T-helper 2 cell (primary cell): Measurements from ENCODE around the gene CSF3R.

Experiments used
- DNase-seq, 5 experiments: peaks; one replicate each; pipeline versions ENCODE4 v3.0.0 to v3.0.0-alpha.2; 2012 to 2022
- total RNA-seq, 2 donors: gene quantifications; one replicate each; lab custom pipeline; 2026; lab: John Stamatoyannopoulos, UW

The CSF3R gene
- 0 to 0.07 reads per million in 2 donors for total RNA-seq

DNA sequence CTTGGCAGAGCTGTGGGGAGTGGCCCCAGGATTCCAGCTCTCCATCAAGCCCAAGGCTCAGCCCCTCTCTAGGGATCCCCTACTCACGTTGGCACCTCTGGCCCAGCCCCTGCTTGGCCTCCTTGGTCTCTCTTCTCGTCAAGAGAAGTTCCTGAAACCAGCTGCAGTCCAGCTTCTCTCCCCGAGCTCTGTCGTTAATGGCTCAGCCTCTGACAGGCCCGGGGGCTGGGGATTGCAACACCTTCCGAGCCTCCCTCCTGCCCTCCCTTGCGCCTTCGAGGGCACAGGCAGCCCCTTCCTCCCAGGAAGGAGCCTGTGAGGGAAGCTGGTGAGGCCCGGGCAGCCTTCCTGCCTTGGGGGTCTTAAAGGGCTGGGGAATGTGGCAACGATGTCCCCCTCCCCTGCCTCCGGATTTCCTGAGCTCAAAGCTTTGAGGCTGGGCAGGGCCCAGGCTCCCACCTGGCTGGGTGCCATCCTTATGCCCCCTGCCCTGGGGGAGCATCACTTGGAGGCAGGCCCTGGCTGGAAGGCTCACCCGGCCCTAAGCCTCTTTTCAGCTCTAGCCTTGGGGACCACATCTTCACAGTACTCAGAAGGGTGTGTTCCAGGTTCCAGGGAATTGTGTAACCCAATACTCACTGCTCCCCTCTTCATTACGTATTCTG lies at the start of gene CSF3R:
Gene CSF3R (minus strand): TSS at position 190 of the 665 bp plus-strand sequence. CDS start 3,417 bp downstream, outside the sequence.
- DNase-seq, result no peak

- DNase-seq, result no peak
These were observed 49.1 kb upstream of the CSF3R start for GRCh38 chr1:36531833-36532232.

GRCh38 chr1:36530791-36531190 lies 48.1 kb upstream of the CSF3R start:
- no peak for DNase-seq

- no peak for DNase-seq
These were observed 47.5 kb upstream of the CSF3R start for GRCh38 chr1:36530261-36530660.

- DNase-seq, result no peak
These were observed 47.1 kb upstream of the CSF3R start for GRCh38 chr1:36529769-36530260.

DNA sequence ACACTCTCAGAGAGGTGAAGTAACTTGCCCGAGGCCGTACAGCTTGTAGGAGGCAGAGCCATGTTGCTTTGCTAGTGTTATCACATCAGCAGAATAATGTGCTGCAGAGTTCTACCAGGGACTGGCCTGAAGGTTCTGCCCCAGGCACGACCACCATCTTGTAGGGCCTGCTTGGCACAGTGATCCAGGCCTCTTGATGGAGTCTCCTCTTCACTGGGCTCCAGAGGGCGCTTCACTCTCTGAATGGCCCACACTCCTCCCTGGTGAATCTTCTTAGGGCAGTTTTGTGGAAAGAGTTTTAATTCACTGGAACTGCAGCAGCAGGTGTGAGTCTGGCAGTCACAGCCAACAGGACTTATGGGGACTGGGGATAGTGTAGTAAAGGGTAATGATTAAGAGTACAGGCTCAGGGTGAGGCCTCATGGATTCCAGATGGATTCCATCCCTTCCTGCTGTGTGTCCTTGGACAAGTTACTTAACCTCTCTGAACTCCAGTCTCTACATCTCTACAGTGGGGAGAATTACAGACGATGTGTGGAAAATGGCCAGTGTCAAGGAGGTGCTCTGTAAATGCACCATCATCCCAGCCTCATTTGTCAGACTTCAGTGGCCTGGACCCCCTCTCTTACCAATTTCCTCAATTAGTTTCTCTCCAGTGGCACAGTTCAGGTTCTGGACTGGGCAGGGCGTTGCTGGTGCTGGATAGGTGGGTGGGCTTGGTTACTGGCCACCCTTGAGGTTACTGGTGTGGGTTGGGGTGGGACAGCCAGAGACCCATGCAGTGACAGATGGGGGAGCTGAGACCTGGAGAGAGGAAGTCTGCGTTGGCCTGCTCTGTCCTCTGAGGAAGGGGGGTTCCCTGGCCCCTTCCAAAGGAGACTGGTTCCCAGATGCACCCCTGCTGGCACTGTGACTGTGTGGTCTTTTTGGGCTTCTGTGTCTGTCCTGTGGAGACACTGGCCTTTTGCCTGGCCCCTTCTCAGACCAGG lies 45.9 kb upstream of the CSF3R start:
- no peak for DNase-seq

GRCh38 chr1:36525166-36525565 lies 42.5 kb upstream of the CSF3R start:
- DNase-seq, result no peak

- DNase-seq, result no peak
These were observed 41.8 kb upstream of the CSF3R start for GRCh38 chr1:36524359-36525062.

GRCh38 chr1:36523850-36524249 lies 41.1 kb upstream of the CSF3R start:
- peak in 2 of 5 experiments; percentile 13 to 26 for DNase-seq

DNA sequence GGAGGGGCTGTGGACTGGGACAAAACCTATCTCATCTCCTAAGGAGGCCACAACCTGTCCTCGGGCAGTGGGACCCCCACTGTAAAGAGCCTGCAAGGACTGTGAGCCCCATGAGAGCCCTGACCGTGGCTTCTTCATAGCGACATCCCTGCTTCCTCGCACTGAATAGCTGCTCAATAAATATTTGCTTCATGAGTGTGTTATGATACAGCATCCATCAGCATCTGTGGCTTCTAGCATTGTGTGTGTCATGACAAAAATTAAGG lies 40.5 kb upstream of the CSF3R start:
- no peak for DNase-seq

GRCh38 chr1:36522461-36523229 lies 39.9 kb upstream of the CSF3R start:
- DNase-seq, result no peak

GRCh38 chr1:36522021-36522420 lies 39.3 kb upstream of the CSF3R start:
- DNase-seq, result no peak

DNA sequence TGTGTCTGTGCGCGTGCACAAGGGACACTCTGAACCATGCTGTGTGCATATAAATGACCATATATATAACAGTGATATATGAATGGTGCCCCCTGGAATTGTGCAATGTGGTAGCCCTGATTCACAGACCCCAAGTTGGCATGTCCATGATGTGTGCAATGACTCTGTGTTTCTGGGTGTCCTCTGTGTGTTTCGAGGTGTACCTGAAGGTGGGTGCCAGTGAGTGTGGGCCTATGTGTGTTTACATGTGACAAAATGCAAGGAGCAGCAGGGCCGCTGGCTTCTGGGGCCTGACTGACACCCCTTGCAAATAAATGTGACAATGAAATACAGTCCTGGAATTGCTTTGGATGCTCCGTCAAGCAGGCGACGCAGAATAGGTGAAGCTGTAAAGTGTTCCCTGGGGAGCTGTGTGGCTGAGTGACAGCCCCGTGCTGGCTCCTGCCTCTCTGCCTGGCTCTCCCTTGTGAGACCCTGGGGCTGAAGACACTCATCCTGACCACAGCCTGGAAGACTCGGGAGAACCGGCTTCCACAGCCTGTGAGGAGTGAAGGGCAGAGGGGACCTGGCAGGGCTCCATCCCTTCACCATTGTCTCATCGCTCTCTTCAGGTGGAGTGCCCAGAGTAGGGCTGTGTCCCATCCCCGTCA lies 38.2 kb upstream of the CSF3R start:
- no peak for DNase-seq

DNA sequence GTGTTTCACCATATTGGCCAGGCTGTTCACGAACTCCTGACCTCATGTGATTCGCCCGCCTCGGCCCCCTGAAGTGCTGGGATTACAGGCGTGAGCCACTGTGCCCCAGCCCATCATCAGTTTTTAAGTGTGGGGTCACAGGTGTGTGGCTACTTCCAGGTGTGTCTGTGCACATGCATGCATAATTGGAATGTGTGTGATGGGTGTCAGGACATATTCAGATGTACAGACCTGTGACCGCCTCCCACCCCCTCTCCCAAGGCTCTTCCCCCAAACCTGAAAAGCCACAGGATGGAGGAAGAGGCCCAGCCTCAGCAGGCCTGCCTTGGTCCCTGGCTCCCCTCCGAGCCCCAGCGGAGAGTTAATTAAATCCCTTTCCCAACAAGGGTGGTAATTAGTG lies 37.3 kb upstream of the CSF3R start:
- DNase-seq, result no peak

DNA sequence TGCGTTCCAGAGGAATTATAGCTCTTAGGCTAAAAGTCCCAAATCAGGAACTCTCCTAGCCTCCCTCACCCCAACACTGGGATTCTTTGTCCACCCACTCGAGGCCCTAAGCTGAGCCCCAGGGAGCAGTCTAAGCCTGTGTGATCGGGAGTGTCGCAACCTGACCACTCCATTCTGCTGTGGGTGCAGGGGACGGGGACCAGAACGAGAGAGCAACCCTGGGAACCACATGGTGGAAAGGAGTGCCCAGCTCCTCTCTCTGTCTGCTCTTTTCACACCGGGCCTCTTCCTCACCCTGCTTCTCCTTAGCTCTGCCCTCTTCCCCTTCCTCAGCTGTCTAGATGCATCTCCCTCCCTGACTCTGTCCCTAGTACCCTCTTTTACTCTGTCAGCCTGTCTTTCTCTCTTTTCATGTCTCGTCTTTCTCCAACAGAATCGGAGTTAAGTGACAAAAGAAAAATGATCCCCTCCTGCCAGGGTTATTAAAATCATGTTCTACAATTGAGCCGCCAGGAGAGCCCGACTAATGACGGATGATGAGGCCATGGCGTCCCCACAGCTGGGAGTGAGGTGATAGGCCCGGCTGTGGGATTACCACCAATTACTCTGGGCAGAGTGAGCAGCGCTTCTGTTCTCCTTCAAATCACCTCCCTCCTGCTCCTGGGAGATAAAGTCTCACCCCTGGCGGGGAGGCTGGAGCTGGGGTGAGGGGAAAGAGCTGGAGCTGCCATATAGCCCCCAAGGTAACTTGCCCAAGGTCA lies 34.5 kb upstream of the CSF3R start:
- no peak for DNase-seq

- peak in 3 of 5 experiments; percentile 3 to 56 (median 15) for DNase-seq
These were observed 33.8 kb upstream of the CSF3R start for GRCh38 chr1:36516372-36517010.

DNA sequence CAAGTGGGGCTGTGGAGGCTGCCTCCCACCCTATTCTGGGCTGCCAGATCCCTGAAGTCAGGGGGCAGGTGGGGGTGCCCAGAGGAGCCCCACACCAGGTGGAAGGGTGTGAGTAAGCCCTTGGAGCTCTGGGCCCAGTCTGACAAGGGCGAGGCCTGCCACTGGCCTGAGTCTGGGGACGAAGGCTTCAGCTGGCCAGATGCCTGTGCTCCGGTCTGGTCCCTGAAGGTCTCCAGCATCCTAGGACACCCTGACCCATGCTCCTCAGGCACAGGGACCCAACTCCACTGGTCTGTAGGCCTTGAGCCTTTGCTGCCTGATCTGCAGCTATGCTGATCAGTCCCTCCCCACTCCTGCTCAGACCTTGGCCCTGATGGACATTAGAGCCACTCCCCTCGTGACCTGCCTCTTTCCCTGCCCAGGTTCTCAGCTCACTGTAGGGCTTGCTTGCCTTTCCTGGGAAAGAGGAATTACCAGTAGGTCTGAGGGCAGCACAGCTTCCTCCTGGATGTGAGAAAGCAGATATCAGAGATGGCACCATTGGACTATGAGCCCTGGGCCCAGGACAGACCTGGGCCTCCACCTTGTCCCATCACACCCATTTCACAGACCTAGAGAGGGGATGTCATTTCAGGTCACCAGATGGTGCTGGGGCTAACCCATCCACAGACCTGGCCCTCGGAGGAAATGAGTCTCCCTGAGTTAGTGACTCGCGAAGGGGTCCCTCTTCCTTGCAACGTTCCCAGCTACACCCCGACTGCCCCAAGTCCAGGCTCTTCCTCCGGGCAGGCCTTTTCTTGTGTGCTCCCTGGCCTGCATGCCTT lies 32.8 kb upstream of the CSF3R start:
- no peak for DNase-seq

GRCh38 chr1:36514501-36514900 lies 31.8 kb upstream of the CSF3R start:
- no peak for DNase-seq

DNA sequence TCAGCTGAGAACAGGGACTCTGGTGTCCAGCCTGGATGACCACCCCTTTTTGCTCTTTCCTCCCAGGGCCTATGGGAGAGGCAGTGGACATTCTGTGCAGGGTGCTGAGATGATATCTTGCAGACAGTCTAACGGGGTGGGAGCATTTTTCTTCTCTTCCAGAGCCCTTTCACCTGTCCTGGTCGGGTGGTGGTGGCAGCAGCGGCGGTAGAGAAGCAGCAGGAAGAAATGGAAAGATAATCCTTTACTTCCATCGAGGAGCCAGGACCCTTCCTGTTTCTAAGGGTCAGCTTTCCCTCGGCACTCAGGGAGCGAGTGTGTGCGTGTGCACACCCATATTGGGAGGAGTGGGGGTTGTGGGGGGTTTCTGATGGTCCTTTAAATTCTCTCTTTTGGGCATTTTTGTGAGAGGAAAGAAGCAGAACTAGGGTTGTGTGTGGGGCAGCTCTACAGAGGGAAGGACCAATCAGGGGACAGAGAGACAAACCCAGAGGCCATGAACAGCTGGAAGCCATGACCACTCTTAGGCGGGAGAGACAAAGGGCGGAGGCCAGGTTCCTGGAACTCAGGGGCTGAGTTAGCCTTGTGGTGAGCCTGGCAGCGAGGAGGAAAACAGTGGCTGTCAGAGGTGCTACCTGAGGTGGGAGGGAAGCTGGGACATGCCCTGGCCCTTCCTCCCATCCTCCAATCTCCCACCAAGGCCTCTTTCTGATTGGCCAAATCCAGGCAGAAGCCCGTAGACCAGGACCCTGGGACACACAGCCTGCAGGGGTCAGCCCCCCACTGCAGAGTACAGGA lies 31.2 kb upstream of the CSF3R start:
- DNase-seq, result no peak
